Motor neuron (in vitro differentiated cells): Measurements from ENCODE around the gene DCAF4. TPM values are rescaled to one million over a fixed set of nuclear protein-coding genes. Genes with fewer than 3 reads are reported as not detected.

Experiments used
- ATAC-seq, 8 experiments: fragments of 200-7000 bp; cut with Tn5 transposase; replicated peaks in 6 of 8; 2 replicates each; pipeline ENCODE4 v1.8.0; 2021; ENCODE audit warnings: mild to moderate bottlenecking in 8 of 8, moderate library complexity in 8 of 8
- H3K27ac ChIP-seq, 2 donors: fragments of 250-450 bp; sonication (Bioruptor Pico); 2 replicates each; pipeline ENCODE4 v1.9.0; 2021; ENCODE audit warnings: antibody characterized with exemption in 2 of 2, mild to moderate bottlenecking in 2 of 2, moderate library complexity in 1 of 2
- H3K4me1 ChIP-seq, 2 donors: fragments of 250-450 bp; sonication (Bioruptor Pico); replicated peaks in 1 of 2; 2 replicates each; pipeline ENCODE4 v1.6.1; 2021; ENCODE audit warnings: antibody characterized with exemption in 2 of 2, mild to moderate bottlenecking in 2 of 2, moderate library complexity in 1 of 2
- H3K4me3 ChIP-seq, 5 donors: fragments of 250-450 bp; sonication (Bioruptor Pico); 2 replicates each; pipeline ENCODE4 v1.9.0; 2021; ENCODE audit warnings: antibody characterized with exemption in 5 of 5, mild to moderate bottlenecking in 5 of 5, moderate library complexity in 4 of 5
- WGBS, 10 experiments: fragments of 450-650 bp; shearing (Covaris generic); methylation state at CpG; one replicate each; pipeline ENCODE4 v1.0.0; 2022; 5-methylcytosine and 5-hydroxymethylcytosine counted together
- in situ Hi-C, 9 experiments: fragments of 400-800 bp; cut with MboI; loops; one replicate each; pipeline ENCODE4 v1.15.0; 2021; ENCODE audit warnings: low sequenced_read_pairs in 9 of 9, low pct_unique_long_range_greater_than_20kb in 2 of 9; ENCODE audit not compliant: unreplicated experiment in 9 of 9
- total RNA-seq, 8 experiments: library from RNA; unstranded; fragments of 300-600 nt; gene quantifications; 2 replicates each; pipeline versions ENCODE4 v1.2.3 to v1.2.4, GENCODE V29; 2022

The DCAF4 gene
- total RNA-seq, 8 experiments from 2014 or later = 7.1 to 36.6 (median 15.6) TPM

DNA sequence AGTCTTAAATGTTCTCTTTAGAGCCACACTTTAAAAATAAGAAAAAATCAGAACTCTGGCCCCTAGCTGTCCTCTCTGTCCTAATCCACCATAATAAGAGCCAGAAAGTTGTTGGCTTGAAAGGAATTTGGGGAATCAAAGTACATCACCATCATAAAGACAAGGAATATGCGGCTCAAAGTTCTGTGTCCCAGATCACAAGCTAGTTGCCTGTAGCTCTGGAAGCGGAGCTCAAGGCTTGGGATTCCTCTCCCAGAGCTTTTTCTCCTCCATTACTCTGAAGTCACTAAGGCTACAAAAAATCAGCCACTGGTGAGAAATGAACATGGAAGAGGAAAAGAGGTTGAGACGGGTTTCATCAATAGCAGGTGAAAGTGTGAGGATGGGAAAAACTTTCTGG is 38.8 kb upstream of the DCAF4 start:
- 63 to 100% (median 88%) methylated on average over 1 to 3 of the region's 3 CpGs; no CpG with 5 or more reads in 3 of the 10 experiments for WGBS, 10 experiments
- Histone ChIP-seq H3K27ac (no peak overlapping the region), H3K4me3 (no peak overlapping the region), H3K4me1 (peaks cover 20 to 30% of the 10 kb centered on the region in 2 donors)
- in situ Hi-C loops = loop anchor here in 2 of 9 experiments (25.0 kb wide), 1 partner anchor 375 kb away; no protein-coding TSS in a partner anchor
- no peak for ATAC-seq

DNA sequence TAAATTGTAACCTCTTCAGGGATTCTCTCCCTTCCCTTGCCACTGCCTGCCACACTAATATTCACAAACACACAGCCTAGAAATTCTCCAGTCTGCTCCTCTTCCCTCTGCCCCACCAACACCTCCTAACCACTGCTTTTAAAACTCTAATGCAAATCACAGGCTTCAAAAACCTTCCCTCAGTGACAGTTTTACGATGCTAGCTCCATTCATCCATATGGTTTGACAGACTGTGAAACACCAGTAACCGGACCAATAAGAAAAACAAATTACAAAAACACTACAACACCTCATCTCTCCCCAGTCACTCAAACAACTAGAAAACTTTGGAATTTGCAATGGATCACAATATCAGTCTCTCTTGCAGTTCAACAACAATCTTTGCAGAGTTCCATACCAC is 38.1 kb upstream of the DCAF4 start:
- H3K4me3 ChIP-seq = no peak overlapping the region
- H3K27ac ChIP-seq = no peak overlapping the region
- H3K4me1 ChIP-seq = peaks cover 15 to 30% of the 10 kb centered on the region in 2 donors
- ATAC-seq = no peak
- in situ Hi-C loops = loop anchor here in 2 of 9 experiments (25.0 kb wide), 1 partner anchor 376 kb away; no protein-coding TSS in a partner anchor
- 17 to 67% (median 28%) methylated on average over 1 to 2 of the region's 2 CpGs; no CpG with 5 or more reads in 1 of the 10 experiments for WGBS, 10 experiments

GRCh38 chr14:72888636-72889201 is 37.5 kb upstream of the DCAF4 start:
- H3K27ac ChIP-seq = no peak overlapping the region
- peaks cover 15 to 29% of the 10 kb centered on the region in 2 donors for H3K4me1 ChIP-seq
- 23 to 100% (median 72%) methylated on average over 1 to 2 of the region's 2 CpGs for WGBS, 10 experiments
- in situ Hi-C loops = loop anchor here in 2 of 9 experiments (25.0 kb wide), 1 partner anchor 376 kb away; no protein-coding TSS in a partner anchor
- ATAC-seq = no peak
- no peak overlapping the region for H3K4me3 ChIP-seq

GRCh38 chr14:72889366-72889765 is 36.9 kb upstream of the DCAF4 start:
- no peak overlapping the region for H3K4me3 ChIP-seq
- in situ Hi-C loops = loop anchor here in 2 of 9 experiments (25.0 kb wide), 1 partner anchor 377 kb away; no protein-coding TSS in a partner anchor
- no peak for ATAC-seq
- H3K4me1 ChIP-seq = peaks cover 15 to 26% of the 10 kb centered on the region in 2 donors
- 17 to 100% (median 47%) methylated on average over 1 to 5 of the region's 5 CpGs; no CpG with 5 or more reads in 2 of the 10 experiments for WGBS, 10 experiments
- H3K27ac ChIP-seq = no peak overlapping the region

- Histone ChIP-seq H3K27ac (no peak overlapping the region), H3K4me1 (peaks cover 15 to 26% of the 10 kb centered on the region in 2 donors), H3K4me3 (peak overlapping the region; percentile 51 to 76 (median 60))
- in situ Hi-C loops = loop anchor here in 3 of 9 experiments (10.0 to 25.0 kb wide), 2 partner anchors 377 to 379 kb away; no protein-coding TSS in a partner anchor
- WGBS, 10 experiments = 0% methylated on average over 1 to 8 of the region's 14 CpGs; no CpG with 5 or more reads in 3 of the 10 experiments
- ATAC-seq = peak in 1 of 8 experiments; percentile 1
Measured at GRCh38 chr14:72891666-72892102, 34.6 kb upstream of the DCAF4 start.

GRCh38 chr14:72892103-72892878 is 34.0 kb upstream of the DCAF4 start:
- Histone ChIP-seq H3K4me1 (peaks cover 15 to 26% of the 10 kb centered on the region in 2 donors), H3K4me3 (peak overlapping the region; percentile 51 to 76 (median 60)), H3K27ac (no peak overlapping the region)
- in situ Hi-C loops = loop anchor here in 3 of 9 experiments (10.0 to 25.0 kb wide), 2 partner anchors 377 to 380 kb away; no protein-coding TSS in a partner anchor
- 0 to 3% (median 0%) methylated on average over 1 to 28 of the region's 47 CpGs; no CpG with 5 or more reads in 1 of the 10 experiments for WGBS, 10 experiments
- peak; percentile 2 to 8 (median 5) for ATAC-seq

DNA sequence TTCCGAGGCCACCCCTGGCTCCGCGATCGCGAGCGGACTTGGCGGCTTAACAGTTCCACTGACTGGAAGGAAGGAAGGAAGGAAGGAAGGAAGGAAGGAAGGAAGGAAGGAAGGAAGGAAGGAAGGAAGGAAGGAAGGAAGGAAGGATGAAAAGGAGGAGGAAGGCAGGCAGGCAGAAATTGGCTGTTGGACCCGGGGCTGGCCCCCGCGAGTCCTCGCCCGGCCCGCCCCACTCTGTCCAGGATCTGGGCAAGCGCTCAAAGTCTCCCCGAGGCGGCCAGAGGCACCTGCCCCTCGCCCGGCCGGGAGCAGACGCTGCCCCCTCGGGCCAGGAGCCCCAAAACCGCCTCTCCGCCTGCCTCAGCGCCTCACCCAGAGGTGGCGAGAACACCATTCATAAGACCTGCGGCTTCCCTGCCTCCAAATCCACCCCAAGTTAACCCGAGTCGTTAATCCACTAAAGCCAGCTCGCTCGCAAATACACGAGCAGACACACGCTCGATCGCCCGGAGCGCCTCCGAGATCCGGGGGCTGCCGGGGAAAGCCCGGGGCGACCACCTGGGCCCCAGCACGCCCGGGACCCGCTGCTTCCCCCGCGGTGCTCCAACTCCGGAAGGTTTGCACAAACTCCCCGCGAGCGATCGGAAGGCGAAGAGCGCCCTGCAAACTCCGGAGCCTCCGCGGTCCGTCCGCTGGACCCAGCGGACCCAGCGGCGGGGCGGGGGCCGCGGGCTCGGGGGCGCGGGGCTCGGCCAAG is 33.2 kb upstream of the DCAF4 start:
- H3K4me1 ChIP-seq = peaks cover 15 to 26% of the 10 kb centered on the region in 2 donors
- ATAC-seq = peak; percentile 4 to 26 (median 12)
- H3K27ac ChIP-seq = no peak overlapping the region
- 0% methylated on average over 2 to 8 of the region's 68 CpGs; no CpG with 5 or more reads in 7 of the 10 experiments for WGBS, 10 experiments
- peak overlapping the region; percentile 51 to 76 (median 60) for H3K4me3 ChIP-seq
- in situ Hi-C loops = loop anchor here in 3 of 9 experiments (10.0 to 25.0 kb wide), 2 partner anchors 378 to 381 kb away; no protein-coding TSS in a partner anchor

DNA sequence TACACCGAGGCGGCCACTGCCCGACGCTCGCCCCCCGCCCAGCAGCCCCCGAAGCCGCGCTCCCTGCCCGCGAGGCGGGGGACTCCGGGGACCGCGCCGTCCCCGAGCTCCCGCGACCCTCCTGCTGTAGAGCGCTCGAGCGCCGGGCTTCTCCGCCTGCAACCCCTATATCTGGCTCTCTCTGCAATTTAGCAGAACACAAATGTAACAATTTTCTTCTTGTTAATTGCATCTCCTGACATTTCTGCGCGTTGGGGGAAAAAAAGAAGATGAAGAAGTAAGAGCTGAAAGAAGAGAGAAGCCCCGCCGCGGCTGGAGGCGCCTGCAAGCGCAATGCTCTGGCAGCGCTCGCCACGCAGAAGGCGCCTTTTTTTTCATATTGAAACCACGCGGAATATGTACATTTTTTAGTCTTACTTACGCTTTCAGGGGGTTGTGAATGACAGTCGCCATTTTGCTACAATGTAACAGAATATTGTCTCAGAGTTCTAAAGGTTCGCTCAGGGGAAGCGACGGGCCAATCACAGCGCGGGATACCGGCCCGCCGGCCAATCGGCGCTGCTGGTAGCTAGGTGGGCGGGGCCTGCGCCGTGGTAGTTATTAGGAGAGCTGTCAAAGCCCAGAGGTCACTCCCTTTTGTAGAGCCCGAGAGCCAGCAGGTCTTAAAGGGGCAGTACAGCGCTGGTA is 32.5 kb upstream of the DCAF4 start, which contains the start of gene DPF3:
TSS of gene DPF3 (minus strand) at position 466 of the 687 bp plus-strand sequence. CDS start at position 453, 13 bp downstream.
- H3K4me3 ChIP-seq = peak within 1 kb of the TSS; percentile 51 to 76 (median 60)
- no peak within 1 kb of the TSS for H3K27ac ChIP-seq
- in situ Hi-C loops = loop anchor here in 3 of 9 experiments (10.0 to 25.0 kb wide), 2 partner anchors 379 to 381 kb away; no protein-coding TSS in a partner anchor
- peaks cover 15 to 19% of the 10 kb centered on the region in 2 donors for H3K4me1 ChIP-seq
- ATAC-seq = peak; percentile 89 to 95 (median 93)
- 0 to 4% (median 0%) methylated on average over 5 to 18 of the region's 54 CpGs; no CpG with 5 or more reads in 3 of the 10 experiments for WGBS, 10 experiments

DNA sequence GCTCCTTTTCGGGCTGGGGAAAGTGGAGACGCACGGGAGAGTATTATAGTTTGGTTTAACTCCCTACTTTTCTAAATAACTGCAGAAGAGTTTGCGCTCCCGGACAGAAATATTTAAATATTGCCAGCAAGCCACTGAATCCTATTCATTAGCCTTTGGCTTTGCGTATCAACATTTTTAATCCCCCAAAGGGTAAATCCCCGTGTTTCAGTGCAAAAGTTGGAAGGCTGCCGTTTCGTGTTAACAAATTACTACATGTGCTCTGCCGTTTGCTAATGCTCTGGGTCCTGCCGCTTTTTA is 32.0 kb upstream of the DCAF4 start:
- H3K27ac ChIP-seq = no peak overlapping the region
- 0 to 10% (median 1%) methylated on average over 2 to 8 of the region's 11 CpGs; no CpG with 5 or more reads in 2 of the 10 experiments for WGBS, 10 experiments
- peaks cover 12 to 14% of the 10 kb centered on the region in 2 donors for H3K4me1 ChIP-seq
- in situ Hi-C loops = loop anchor here in 3 of 9 experiments (10.0 to 25.0 kb wide), 2 partner anchors 379 to 382 kb away; no protein-coding TSS in a partner anchor
- ATAC-seq = no peak
- H3K4me3 ChIP-seq = peak overlapping the region; percentile 51 to 76 (median 60)

DNA sequence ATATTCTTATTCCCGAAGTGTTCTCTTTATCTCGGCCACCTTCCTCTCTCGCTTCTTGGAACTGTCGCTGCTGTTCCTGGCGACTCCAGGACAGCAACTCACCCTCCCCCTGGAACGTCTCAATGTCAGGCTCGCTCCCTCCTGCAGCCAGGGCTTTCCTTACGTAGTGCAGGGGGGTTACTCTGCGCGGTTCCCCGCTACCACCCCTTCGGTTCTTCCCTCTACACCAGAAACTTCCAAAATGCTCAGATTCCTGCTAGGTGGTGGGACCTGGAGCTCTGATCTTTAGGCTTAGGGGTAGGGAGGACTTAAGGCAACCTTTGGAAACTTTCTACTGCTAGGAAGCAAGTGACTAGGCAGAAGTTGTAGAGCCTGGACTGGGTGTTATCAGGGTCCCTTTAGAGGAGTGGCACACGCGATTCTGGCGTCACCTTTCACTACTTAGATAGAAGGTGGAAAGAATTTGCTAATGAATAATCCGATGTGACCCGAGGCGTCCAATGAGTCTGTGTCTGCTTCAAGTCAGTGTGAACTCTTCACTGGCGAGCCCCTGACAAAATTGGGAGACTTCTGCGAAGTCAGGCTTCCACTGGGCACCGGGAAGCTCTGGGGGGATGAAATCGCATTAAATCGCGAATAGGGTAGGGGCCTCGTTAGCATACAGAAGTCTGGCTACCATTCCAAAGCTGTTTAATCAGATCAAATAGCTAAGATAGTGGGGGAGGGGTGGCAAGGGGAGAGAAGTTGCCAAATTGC is 31.5 kb upstream of the DCAF4 start:
- in situ Hi-C loops = loop anchor here in 3 of 9 experiments (10.0 to 25.0 kb wide), 2 partner anchors 380 to 382 kb away; no protein-coding TSS in a partner anchor
- Histone ChIP-seq H3K4me1 (peaks cover 12% of the 10 kb centered on the region in 2 donors), H3K27ac (no peak overlapping the region), H3K4me3 (peak overlapping the region; percentile 51 to 76 (median 60))
- 0 to 15% (median 3%) methylated on average over 1 to 18 of the region's 25 CpGs; no CpG with 5 or more reads in 1 of the 10 experiments for WGBS, 10 experiments
- ATAC-seq = peak; percentile 8 to 26 (median 20)

DNA sequence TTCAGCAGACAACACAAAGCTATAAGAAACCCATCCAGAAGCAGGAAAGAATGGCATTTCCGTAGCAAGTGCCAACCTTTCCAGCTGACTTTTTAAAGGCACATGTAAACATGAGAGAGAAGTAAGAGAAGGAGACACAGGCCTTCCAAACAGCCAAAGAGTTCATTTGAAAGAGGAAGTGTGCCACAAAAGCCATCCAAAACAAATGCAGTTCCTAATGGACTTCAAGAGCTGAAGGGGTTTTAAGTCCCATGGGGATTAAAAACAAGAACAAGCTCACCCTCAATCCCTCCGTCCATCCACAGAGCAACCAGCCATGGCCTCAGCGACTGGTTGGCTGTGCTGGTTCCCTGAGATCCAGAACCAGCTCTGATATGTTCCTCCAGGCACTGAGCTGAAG is 27.8 kb upstream of the DCAF4 start:
- in situ Hi-C loops = loop anchor here in 3 of 9 experiments (10.0 to 25.0 kb wide), 2 partner anchors 384 to 386 kb away; no protein-coding TSS in a partner anchor
- H3K4me3 ChIP-seq = no peak overlapping the region
- 0 to 100% (median 67%) methylated on average over 1 to 3 of the region's 3 CpGs; no CpG with 5 or more reads in 3 of the 10 experiments for WGBS, 10 experiments

More for the DNA sequence above, 27.8 kb upstream of the DCAF4 start:
- H3K4me1 ChIP-seq = no peaks in the 10 kb centered on the region
- no peak for ATAC-seq
- no peak overlapping the region for H3K27ac ChIP-seq
